HepG2 (cell line): ENCODE data around the gene USP36. TPM values are rescaled to one million over a fixed set of nuclear protein-coding genes. Genes with fewer than 3 reads are reported as not detected.

Experiments
- ATF7 ChIP-seq, 2 experiments: fragments of 450-650 bp in 1 of 2; sonication (generic) in 1 of 2; formaldehyde crosslinking in 1 of 2; IDR thresholded peaks; 2 replicates each; pipeline versions ENCODE4 v1.4.0 to v1.6.1; 2016 to 2020; ENCODE audit warnings: antibody characterized with exemption in 1 of 2, mild to moderate bottlenecking in 1 of 2, missing genetic modification reagents in 1 of 2
- CEBPG ChIP-seq: IDR thresholded peaks from 2 replicates; pipeline ENCODE4 v1.6.1; 2016
- ELF3 ChIP-seq: IDR thresholded peaks from 2 replicates; pipeline ENCODE4 v1.6.1; 2016; ENCODE audit warnings: missing genetic modification reagents, missing compliant biosample characterization
- ESRRA ChIP-seq: sonication (generic); formaldehyde crosslinking; IDR thresholded peaks from 2 replicates; pipeline ENCODE4 v1.5.1; 2020; ENCODE audit warnings: mild to moderate bottlenecking, low read depth, missing genetic modification reagents
- HNF4A ChIP-seq: sonication (generic); formaldehyde crosslinking; IDR thresholded peaks from 2 replicates; pipeline ENCODE4 v1.4.0; 2020; ENCODE audit warnings: missing genetic modification reagents
- TCF12 ChIP-seq, 2 experiments: fragments of 450-650 bp in 1 of 2; sonication (generic) in 1 of 2; formaldehyde crosslinking in 1 of 2; IDR thresholded peaks; 2 replicates each; pipeline versions ENCODE4 v1.6.1 to v1.8.0; 2017 to 2022; ENCODE audit warnings: antibody characterized with exemption in 1 of 2, mild to moderate bottlenecking in 1 of 2, missing genetic modification reagents in 1 of 2, moderate library complexity in 1 of 2
- YEATS2 ChIP-seq: sonication (generic); formaldehyde crosslinking; IDR thresholded peaks from 2 replicates; pipeline ENCODE4 v1.4.0; 2020; ENCODE audit warnings: missing genetic modification reagents, borderline replicate concordance
- ZBTB20 ChIP-seq: sonication (generic); formaldehyde crosslinking; IDR thresholded peaks from 2 replicates; pipeline ENCODE4 v1.8.1; 2023; ENCODE audit warnings: missing genetic modification reagents, low read depth, mild to moderate bottlenecking, borderline replicate concordance
- ZNF224 ChIP-seq: sonication (generic); formaldehyde crosslinking; IDR thresholded peaks from 2 replicates; pipeline ENCODE4 v1.5.0; 2020; ENCODE audit warnings: mild to moderate bottlenecking, missing genetic modification reagents
- ZNF570 ChIP-seq: sonication (generic); formaldehyde crosslinking; IDR thresholded peaks from 2 replicates; pipeline ENCODE4 v1.4.0; 2020; ENCODE audit warnings: mild to moderate bottlenecking, missing genetic modification reagents, borderline replicate concordance
- ZNF792 ChIP-seq: IDR thresholded peaks from 2 replicates; pipeline ENCODE4 v1.6.1; 2016
- polyA plus RNA-seq, 8 experiments: library from polyadenylated mRNA; depleted of rRNA in 3 of 8; stranded (reverse) in 7 of 8; unstranded in 1 of 8; fragments of >200 nt; fragmentation: Illumina TruSeq in 4 of 8; extraction: Trizol in 4 of 8; gene quantifications; 2 replicates each; pipeline versions ENCODE4 v1.2.1 to v1.2.3, GENCODE V29; 2011 to 2016; ENCODE audit warnings: low read depth in 4 of 8, missing spikeins in 1 of 8, mixed read lengths in 1 of 8; ENCODE audit not compliant: insufficient read depth in 1 of 8
- total RNA-seq, 5 experiments: library from RNA; depleted of rRNA; stranded (reverse); fragments of >200 nt; fragmentation: Illumina TruSeq; extraction: Trizol; gene quantifications; 2 replicates each; pipeline ENCODE4 v1.2.3, GENCODE V29; 2016; ENCODE audit warnings: low read depth in 1 of 5
- TF ChIP-seq, protein P1 (sequence below): sonication (generic); formaldehyde crosslinking; IDR thresholded peaks from 2 replicates; pipeline ENCODE4 v1.5.1; 2020; ENCODE audit warnings: mild to moderate bottlenecking, missing genetic modification reagents
- TF ChIP-seq, protein P2 (sequence below): sonication (generic); formaldehyde crosslinking; IDR thresholded peaks from 2 replicates; pipeline ENCODE4 v1.5.1; 2020; ENCODE audit warnings: mild to moderate bottlenecking, missing genetic modification reagents, moderate library complexity
- TF ChIP-seq, protein P3 (sequence below): sonication (generic); formaldehyde crosslinking; IDR thresholded peaks from 2 replicates; pipeline ENCODE4 v1.4.0; 2020; ENCODE audit warnings: missing genetic modification reagents, borderline replicate concordance
- TF ChIP-seq, protein P4 (sequence below): sonication (generic); formaldehyde crosslinking; IDR thresholded peaks from 2 replicates; pipeline ENCODE4 v1.4.0; 2020; ENCODE audit warnings: mild to moderate bottlenecking, missing genetic modification reagents
- TF ChIP-seq, protein P5 (sequence below): IDR thresholded peaks from 2 replicates; pipeline ENCODE4 v1.6.1; 2016; ENCODE audit warnings: low read depth

The USP36 gene
- total and polyA plus RNA-seq, 2 of the 13 experiments (the other 11 are each of a cell fraction or from before 2014, with no cell fraction given) = 29.6 to 45.9 TPM

DNA sequence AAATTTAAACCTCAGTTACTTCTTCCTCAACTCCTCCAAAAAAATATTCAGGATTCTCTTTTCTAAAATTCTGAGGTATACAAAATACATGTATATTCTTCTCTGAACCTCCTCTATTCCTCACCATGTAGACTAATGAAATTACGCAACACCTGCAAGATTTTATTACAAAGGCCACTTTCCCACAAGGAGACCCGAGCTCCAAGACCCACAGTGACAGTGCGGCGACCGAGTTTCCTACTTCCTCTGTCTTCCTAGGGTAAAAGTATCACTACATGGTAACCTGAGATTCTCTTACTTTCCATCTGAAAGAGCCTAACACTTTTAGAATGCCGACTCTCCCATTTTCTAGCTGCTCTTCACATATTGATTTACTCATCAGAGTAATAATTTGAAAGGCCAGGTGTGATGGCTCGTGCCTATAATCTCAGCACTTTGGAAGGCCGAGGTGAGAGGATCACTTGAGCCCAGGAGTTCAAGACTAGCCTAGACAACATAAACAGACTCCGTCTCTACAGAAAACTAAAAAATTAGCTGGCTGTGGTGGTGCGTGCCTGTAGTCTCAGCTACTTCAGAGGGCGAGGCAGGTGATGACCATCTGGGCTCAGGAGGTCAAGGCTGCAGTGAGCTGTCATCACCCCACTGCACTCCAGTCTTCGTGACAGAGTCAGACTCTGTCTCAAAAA is 94.2 kb downstream of the USP36 start (continued):
- TF ChIP-seq, protein P1, sequence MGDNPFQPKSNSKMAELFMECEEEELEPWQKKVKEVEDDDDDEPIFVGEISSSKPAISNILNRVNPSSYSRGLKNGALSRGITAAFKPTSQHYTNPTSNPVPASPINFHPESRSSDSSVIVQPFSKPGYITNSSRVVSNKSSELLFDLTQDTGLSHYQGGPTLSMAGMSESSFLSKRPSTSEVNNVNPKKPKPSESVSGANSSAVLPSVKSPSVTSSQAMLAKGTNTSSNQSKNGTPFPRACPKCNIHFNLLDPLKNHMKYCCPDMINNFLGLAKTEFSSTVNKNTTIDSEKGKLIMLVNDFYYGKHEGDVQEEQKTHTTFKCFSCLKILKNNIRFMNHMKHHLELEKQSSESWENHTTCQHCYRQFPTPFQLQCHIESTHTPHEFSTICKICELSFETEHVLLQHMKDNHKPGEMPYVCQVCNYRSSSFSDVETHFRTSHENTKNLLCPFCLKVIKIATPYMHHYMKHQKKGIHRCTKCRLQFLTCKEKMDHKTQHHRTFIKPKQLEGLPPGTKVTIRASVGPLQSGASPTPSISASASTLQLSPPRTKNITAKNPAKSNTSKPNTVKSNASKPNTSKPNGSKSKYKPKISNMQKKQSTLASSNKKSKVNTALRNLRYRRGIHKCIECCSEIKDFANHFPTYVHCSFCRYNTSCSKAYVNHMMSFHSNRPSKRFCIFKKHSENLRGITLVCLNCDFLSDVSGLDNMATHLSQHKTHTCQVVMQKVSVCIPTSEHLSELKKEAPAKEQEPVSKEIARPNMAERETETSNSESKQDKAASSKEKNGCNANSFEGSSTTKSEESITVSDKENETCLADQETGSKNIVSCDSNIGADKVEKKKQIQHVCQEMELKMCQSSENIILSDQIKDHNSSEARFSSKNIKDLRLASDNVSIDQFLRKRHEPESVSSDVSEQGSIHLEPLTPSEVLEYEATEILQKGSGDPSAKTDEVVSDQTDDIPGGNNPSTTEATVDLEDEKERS = peak; percentile 86; the same call in 1 of the 2 replicates
- TF ChIP-seq ZNF570 (no peak), YEATS2 (CRISPR knock-in tag) (peak; percentile 41; the same call in 1 of the 2 replicates), TCF12 (IDR thresholded peaks at IDR 0.05) (no peak), TCF12 (CRISPR knock-in tag; IDR thresholded peaks at IDR 0.05) (no peak), ZBTB20 (CRISPR knock-in tag) (0 out of 2 replicates have a peak, but pooled peaks have one; percentile 50), CEBPG (CRISPR knock-in tag) (peak; percentile 86), ATF7 (IDR thresholded peaks at IDR 0.05) (no peak), ATF7 (CRISPR knock-in tag; IDR thresholded peaks at IDR 0.05) (no peak), ZNF792 (CRISPR knock-in tag) (peak; percentile 38; the same call in 1 of the 2 replicates), ELF3 (CRISPR knock-in tag) (peak; percentile 36; the same call in 1 of the 2 replicates), ZNF224 (0 out of 2 replicates have a peak, but pooled peaks have one; percentile 61), ESRRA (no peak), HNF4A (CRISPR knock-in tag) (peak; percentile 52; the same call in 1 of the 2 replicates)
- TF ChIP-seq, protein P2, sequence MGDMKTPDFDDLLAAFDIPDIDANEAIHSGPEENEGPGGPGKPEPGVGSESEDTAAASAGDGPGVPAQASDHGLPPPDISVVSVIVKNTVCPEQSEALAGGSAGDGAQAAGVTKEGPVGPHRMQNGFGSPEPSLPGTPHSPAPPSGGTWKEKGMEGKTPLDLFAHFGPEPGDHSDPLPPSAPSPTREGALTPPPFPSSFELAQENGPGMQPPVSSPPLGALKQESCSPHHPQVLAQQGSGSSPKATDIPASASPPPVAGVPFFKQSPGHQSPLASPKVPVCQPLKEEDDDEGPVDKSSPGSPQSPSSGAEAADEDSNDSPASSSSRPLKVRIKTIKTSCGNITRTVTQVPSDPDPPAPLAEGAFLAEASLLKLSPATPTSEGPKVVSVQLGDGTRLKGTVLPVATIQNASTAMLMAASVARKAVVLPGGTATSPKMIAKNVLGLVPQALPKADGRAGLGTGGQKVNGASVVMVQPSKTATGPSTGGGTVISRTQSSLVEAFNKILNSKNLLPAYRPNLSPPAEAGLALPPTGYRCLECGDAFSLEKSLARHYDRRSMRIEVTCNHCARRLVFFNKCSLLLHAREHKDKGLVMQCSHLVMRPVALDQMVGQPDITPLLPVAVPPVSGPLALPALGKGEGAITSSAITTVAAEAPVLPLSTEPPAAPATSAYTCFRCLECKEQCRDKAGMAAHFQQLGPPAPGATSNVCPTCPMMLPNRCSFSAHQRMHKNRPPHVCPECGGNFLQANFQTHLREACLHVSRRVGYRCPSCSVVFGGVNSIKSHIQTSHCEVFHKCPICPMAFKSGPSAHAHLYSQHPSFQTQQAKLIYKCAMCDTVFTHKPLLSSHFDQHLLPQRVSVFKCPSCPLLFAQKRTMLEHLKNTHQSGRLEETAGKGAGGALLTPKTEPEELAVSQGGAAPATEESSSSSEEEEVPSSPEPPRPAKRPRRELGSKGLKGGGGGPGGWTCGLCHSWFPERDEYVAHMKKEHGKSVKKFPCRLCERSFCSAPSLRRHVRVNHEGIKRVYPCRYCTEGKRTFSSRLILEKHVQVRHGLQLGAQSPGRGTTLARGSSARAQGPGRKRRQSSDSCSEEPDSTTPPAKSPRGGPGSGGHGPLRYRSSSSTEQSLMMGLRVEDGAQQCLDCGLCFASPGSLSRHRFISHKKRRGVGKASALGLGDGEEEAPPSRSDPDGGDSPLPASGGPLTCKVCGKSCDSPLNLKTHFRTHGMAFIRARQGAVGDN = peak; percentile 41; the same call in 1 of the 2 replicates
- TF ChIP-seq, protein P3, sequence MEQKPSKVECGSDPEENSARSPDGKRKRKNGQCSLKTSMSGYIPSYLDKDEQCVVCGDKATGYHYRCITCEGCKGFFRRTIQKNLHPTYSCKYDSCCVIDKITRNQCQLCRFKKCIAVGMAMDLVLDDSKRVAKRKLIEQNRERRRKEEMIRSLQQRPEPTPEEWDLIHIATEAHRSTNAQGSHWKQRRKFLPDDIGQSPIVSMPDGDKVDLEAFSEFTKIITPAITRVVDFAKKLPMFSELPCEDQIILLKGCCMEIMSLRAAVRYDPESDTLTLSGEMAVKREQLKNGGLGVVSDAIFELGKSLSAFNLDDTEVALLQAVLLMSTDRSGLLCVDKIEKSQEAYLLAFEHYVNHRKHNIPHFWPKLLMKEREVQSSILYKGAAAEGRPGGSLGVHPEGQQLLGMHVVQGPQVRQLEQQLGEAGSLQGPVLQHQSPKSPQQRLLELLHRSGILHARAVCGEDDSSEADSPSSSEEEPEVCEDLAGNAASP (CRISPR knock-in tag) = peak; percentile 89
- TF ChIP-seq, protein P4, sequence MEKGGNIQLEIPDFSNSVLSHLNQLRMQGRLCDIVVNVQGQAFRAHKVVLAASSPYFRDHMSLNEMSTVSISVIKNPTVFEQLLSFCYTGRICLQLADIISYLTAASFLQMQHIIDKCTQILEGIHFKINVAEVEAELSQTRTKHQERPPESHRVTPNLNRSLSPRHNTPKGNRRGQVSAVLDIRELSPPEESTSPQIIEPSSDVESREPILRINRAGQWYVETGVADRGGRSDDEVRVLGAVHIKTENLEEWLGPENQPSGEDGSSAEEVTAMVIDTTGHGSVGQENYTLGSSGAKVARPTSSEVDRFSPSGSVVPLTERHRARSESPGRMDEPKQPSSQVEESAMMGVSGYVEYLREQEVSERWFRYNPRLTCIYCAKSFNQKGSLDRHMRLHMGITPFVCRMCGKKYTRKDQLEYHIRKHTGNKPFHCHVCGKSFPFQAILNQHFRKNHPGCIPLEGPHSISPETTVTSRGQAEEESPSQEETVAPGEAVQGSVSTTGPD (CRISPR knock-in tag) = no peak
- TF ChIP-seq, protein P5, sequence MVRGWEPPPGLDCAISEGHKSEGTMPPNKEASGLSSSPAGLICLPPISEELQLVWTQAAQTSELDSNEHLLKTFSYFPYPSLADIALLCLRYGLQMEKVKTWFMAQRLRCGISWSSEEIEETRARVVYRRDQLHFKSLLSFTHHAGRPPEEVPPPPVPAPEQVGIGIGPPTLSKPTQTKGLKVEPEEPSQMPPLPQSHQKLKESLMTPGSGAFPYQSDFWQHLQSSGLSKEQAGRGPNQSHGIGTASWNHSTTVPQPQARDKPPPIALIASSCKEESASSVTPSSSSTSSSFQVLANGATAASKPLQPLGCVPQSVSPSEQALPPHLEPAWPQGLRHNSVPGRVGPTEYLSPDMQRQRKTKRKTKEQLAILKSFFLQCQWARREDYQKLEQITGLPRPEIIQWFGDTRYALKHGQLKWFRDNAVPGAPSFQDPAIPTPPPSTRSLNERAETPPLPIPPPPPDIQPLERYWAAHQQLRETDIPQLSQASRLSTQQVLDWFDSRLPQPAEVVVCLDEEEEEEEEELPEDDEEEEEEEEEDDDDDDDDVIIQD (CRISPR knock-in tag) = peak; percentile 48; the same call in 1 of the 2 replicates
